ENCODE measurements around the gene CNNM3.

GRCh38 chr2:96811917-96812316, 4.2 kb upstream of the CNNM3 start:
- TF ChIP-seq CTCF (IDR thresholded peaks at IDR 0.05) = no peak
- no peak for TF ChIP-seq EP300 (IDR thresholded peaks at IDR 0.05)
- TF ChIP-seq POLR2A (IDR thresholded peaks at IDR 0.05) = no peak
- no peak for TF ChIP-seq POLR2AphosphoS5 (IDR thresholded peaks at IDR 0.05)

Measured in suprapubic skin (tissue), 4 donors.